Measurements from ENCODE around the gene PAPPA.

GRCh38 chr9:116191576-116192415, 38.2 kb downstream of the PAPPA start:
- TF ChIP-seq CTCF (IDR thresholded peaks at IDR 0.05; ENCODE audit: low read depth, low read length), result no peak
- TF ChIP-seq MAX (IDR thresholded peaks at IDR 0.05; ENCODE audit: low read depth, low read length), result no peak
- no peak for TF ChIP-seq POLR2A (IDR thresholded peaks at IDR 0.05; ENCODE audit: extremely low read depth, insufficient read length)
- no peak for TF ChIP-seq MYC (IDR thresholded peaks at IDR 0.05; ENCODE audit: low read depth, low read length)
